Measurements from ENCODE around the gene PCSK9. TPM values are rescaled to one million over a fixed set of nuclear protein-coding genes. Genes with fewer than 3 reads are reported as not detected.

Gene PCSK9
- total and polyA plus RNA-seq, 2 of the 4 experiments (the other 2 are of a cell fraction) = under 0.01 to 0.17 TPM

DNA sequence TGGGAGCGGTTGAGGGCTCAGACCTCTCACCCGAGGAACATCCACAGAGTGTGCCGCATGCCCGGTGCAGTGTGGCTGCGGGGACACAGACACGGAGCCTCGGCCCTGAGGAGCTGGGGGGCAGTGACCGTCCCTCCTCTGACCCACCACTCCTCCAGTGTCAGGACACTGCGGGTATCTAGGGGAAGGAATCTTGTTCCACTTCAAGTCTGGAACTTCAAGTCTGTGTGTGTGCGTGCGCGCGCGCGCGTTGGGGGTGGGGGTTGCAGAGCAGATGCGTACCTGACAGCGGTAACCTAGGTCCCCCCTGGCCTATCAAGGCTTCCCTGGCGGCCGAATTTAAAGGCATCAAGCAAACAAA, 17.3 kb downstream of the PCSK9 start:
- WGBS, 2 experiments (ENCODE audit: extremely low coverage in 2 of 2, insufficient read length in 1 of 2) = no CpG with 5 or more reads among the region's 20 CpGs
- H3K27ac ChIP-seq (ENCODE audit: insufficient read depth, low read length) = no peak overlapping the region

More for the DNA sequence above, 17.3 kb downstream of the PCSK9 start:
- Histone ChIP-seq H3K79me1 (ENCODE audit: low read depth in 1 of 2, low read length in 2 of 2) (no peaks in the 10 kb centered on the region), H2BK20ac (ENCODE audit: low read depth, low read length) (no peak overlapping the region), H3K4me1 (ENCODE audit: control insufficient read depth, insufficient read depth, low read length) (no peaks in the 10 kb centered on the region), H3K27me3 (ENCODE audit: control insufficient read depth, insufficient read depth, low read length) (peaks cover 26% of the 10 kb centered on the region), H3K23ac (ENCODE audit: low read depth, low read length) (no peak overlapping the region), H3K4me3 (ENCODE audit: insufficient read depth, low read depth, low read length) (no peak overlapping the region), H3K4me2 (ENCODE audit: low read depth, low read length) (no peak overlapping the region), H3K14ac (replicated peaks; ENCODE audit: low read depth, low read length) (no peak overlapping the region), H3K56ac (ENCODE audit: extremely low read depth, insufficient read depth, low read length) (no peak overlapping the region), H3K4ac (ENCODE audit: low read depth, low read length) (no peak overlapping the region), H3K9ac (ENCODE audit: low read depth, low read length) (no peak overlapping the region), H4K5ac (ENCODE audit: low read depth, low read length) (no peak overlapping the region), H4K8ac (ENCODE audit: low read depth in 2 of 2, low read length in 2 of 2) (no peak overlapping the region), H2BK5ac (ENCODE audit: low read depth, low read length, poor library complexity, severe bottlenecking) (no peak overlapping the region), H4K20me1 (ENCODE audit: insufficient read depth, low read length) (no peaks in the 10 kb centered on the region), H3K36me3 (ENCODE audit: control insufficient read depth, insufficient read depth, low read length) (no peaks in the 10 kb centered on the region), H3K18ac (ENCODE audit: low read depth, low read length) (no peak overlapping the region), H3K9me3 (ENCODE audit: control insufficient read depth, insufficient read depth, low read length) (no peaks in the 10 kb centered on the region), H2AFZ (replicated peaks; ENCODE audit: low read length, poor library complexity) (no peak overlapping the region), H4K91ac (ENCODE audit: insufficient read depth, low read depth, low read length) (no peak overlapping the region), H3K9me1 (ENCODE audit: insufficient read depth, low read length) (0 out of 2 replicates have a peak, but pooled peaks cover 7% of the 10 kb centered on the region), H2AK9ac (replicated peaks; ENCODE audit: low read depth, low read length, poor library complexity) (peak overlapping the region; percentile 16), H2BK120ac (ENCODE audit: low read depth, low read length) (no peak overlapping the region), H2AK5ac (ENCODE audit: low read depth, low read length) (no peak overlapping the region), H2BK15ac (ENCODE audit: low read depth, low read length) (no peak overlapping the region)
- in situ Hi-C loops (cut with MboI; ENCODE audit: low sequenced_read_pairs) (no loop called here), dilution Hi-C loops (cut with HindIII; ENCODE audit: low sequenced_read_pairs, unreplicated experiment) (no loop called here), intact Hi-C loops (cut with micrococcal nuclease) (no loop called here)
- BruUV-seq (replicated peaks) = no TSS peak
- no peak for TF ChIP-seq NFE2L2 (IDR thresholded peaks at IDR 0.05; ENCODE audit: low read depth, low read length)
- TF ChIP-seq BHLHE40 (IDR thresholded peaks at IDR 0.05; ENCODE audit: low read depth, low read length) = no peak
- TF ChIP-seq MAZ (IDR thresholded peaks at IDR 0.05; ENCODE audit: borderline replicate concordance, low read depth, low read length) = no peak
- TF ChIP-seq CEBPB (IDR thresholded peaks at IDR 0.05; ENCODE audit: low read depth, low read length) = no peak
- TF ChIP-seq, protein P1, sequence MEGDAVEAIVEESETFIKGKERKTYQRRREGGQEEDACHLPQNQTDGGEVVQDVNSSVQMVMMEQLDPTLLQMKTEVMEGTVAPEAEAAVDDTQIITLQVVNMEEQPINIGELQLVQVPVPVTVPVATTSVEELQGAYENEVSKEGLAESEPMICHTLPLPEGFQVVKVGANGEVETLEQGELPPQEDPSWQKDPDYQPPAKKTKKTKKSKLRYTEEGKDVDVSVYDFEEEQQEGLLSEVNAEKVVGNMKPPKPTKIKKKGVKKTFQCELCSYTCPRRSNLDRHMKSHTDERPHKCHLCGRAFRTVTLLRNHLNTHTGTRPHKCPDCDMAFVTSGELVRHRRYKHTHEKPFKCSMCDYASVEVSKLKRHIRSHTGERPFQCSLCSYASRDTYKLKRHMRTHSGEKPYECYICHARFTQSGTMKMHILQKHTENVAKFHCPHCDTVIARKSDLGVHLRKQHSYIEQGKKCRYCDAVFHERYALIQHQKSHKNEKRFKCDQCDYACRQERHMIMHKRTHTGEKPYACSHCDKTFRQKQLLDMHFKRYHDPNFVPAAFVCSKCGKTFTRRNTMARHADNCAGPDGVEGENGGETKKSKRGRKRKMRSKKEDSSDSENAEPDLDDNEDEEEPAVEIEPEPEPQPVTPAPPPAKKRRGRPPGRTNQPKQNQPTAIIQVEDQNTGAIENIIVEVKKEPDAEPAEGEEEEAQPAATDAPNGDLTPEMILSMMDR (conservative IDR thresholded peaks at IDR 0.05; ENCODE audit: low read depth, low read length) = no peak
- TF ChIP-seq MXI1 (IDR thresholded peaks at IDR 0.05; ENCODE audit: borderline replicate concordance, low read depth, low read length) = no peak
- no peak for TF ChIP-seq RAD21 (IDR thresholded peaks at IDR 0.05; ENCODE audit: low read length)
- TF ChIP-seq RCOR1 (IDR thresholded peaks at IDR 0.05; ENCODE audit: insufficient replicate concordance, low read length) = no peak
- TF ChIP-seq FOS (IDR thresholded peaks at IDR 0.05; ENCODE audit: low read depth, low read length) = no peak
- DNase-seq = no peak
- ATAC-seq (ENCODE audit: low read depth) = no peak
- ChIA-PET POLR2A (ENCODE audit: unreplicated experiment) (no interaction called here), CTCF (no interaction called here)

Measured in IMR-90 (cell line).